GM21529 (cell line): ENCODE measurements around the gene LRBA.

Experiments used
- ATAC-seq: cut with Tn5 transposase; IDR thresholded peaks from one replicate; pipeline ENCODE4 v1.9.1; 2021; ENCODE audit not compliant: unreplicated experiment

LRBA gene

GRCh38 chr4:150315691-150316090, 699.4 kb downstream of the LRBA start:
- no peak for ATAC-seq

GRCh38 chr4:150315175-150315574, 699.9 kb downstream of the LRBA start:
- no peak for ATAC-seq

DNA sequence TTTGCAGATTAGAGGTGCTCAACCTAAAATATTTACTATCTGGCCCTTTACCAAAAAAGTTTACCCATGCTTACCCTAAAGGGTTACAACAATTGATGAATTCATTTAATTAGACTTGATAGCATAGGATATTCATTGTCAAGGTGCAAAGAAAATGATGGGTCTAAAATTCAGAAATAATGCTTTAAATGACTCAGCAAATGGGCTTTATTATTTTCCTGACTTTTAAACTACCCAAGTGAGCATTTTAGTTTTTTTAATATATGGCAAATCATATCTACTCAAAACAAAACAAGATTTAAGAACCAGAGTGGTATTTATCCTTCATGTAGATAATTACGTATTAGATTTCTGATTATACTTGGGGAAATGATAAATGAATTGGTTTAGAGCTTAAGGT, 701.1 kb downstream of the LRBA start:
- no peak for ATAC-seq

- no peak for ATAC-seq
Observed at GRCh38 chr4:150310159-150310895, 704.8 kb downstream of the LRBA start.

DNA sequence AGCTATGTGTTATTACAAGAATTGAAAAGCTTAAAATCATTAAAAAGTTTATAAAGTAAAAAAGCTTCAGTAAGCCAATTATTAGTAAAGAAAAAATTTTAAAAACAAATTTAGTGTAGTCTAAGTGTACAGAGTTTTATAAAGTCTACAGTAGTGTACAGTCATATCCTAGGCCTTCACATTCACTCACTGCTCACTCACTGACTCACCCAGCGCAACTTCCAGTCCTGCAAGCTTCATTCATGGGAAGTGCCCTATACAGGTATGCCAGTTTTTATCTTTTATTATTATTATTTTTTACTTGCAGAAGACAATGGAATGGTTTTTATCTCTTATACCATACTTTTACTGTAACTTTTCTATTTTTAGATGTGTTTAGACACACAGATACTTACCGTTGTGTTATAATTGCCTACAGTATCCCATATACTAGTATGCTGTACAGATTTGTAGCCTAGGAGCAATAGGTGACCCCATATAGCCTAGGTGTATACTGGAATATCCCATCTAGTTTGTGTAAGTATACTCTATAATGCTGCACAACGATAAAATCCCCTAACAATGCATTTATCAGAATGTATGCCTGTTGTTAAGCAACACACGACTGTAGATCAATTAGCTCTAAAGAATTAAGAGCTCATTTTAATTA, 706.1 kb downstream of the LRBA start:
- ATAC-seq = no peak

DNA sequence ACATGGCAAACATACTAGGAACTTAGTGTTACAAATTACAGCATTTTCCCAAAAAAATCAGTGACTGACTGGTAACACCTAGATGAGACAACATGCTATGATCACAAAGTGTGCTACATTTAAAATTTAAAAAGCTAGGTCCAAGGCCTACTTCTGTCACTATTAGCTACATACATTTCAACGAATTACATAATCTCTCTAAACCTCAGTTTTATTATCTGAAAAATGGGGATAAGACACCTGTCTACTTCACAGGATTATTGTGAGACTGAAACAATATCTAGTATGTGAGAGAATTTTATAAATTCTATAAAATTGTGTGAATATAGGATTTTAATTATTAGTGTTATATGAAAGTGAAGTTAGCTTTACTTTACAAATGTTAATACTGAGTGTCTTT, 708.4 kb downstream of the LRBA start:
- no peak for ATAC-seq

GRCh38 chr4:150305995-150306394, 709.1 kb downstream of the LRBA start:
- ATAC-seq = no peak

- ATAC-seq = no peak
Observed at GRCh38 chr4:150302553-150302952, 712.5 kb downstream of the LRBA start.

- ATAC-seq = no peak
Observed at GRCh38 chr4:150299816-150300215, 715.3 kb downstream of the LRBA start.

DNA sequence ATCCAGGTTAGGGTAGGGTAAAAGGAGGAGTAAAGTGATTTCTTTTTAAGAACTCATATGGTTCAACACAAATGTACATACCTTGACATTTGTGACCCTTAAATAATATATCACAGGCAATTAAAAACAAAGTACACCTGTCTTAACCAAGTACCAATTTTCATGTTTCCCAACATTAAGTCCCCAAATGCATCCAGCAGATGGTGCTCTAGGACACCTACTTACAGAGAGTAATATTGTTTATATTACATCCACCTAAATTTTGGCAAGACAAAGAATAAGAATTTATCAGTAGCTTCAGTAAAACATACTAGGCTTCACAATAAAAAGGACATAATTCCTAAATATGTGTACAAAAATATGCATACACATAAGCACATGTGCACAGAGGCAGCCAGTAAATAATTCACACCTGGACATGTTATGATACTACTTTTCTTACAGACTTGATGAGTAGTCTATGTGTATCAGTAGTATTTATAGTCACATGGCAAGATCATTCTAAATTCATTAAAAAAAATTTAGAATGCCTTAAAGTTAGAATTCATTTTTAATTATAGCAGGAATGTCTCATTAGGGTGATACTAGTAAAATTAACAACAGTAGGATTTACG, 717.1 kb downstream of the LRBA start:
- ATAC-seq = no peak

GRCh38 chr4:150289881-150290280, 725.2 kb downstream of the LRBA start:
- ATAC-seq = no peak

GRCh38 chr4:150289198-150289597, 725.9 kb downstream of the LRBA start:
- ATAC-seq = no peak

GRCh38 chr4:150286656-150287055, 728.4 kb downstream of the LRBA start:
- no peak for ATAC-seq

GRCh38 chr4:150283689-150284088, 731.4 kb downstream of the LRBA start:
- no peak for ATAC-seq

DNA sequence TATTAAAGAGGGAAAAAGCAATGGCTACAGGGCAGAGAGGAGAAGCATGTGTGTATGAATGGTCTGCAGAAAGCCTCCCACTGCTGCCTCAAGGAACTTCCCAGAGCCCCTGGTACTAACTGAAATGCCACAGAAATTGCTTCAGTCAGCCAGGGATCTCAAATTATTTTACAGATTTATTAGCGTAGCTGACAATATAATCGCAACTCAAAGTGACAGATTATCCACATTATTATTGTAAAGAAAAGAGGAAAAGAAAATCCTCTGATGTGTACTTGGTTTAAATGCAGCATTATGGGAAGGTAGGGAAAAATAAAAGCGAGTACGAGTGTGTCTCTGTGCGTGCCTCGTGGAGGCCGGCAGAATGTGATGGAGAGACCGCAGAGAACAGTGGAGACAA, 734.1 kb downstream of the LRBA start:
- ATAC-seq = no peak

DNA sequence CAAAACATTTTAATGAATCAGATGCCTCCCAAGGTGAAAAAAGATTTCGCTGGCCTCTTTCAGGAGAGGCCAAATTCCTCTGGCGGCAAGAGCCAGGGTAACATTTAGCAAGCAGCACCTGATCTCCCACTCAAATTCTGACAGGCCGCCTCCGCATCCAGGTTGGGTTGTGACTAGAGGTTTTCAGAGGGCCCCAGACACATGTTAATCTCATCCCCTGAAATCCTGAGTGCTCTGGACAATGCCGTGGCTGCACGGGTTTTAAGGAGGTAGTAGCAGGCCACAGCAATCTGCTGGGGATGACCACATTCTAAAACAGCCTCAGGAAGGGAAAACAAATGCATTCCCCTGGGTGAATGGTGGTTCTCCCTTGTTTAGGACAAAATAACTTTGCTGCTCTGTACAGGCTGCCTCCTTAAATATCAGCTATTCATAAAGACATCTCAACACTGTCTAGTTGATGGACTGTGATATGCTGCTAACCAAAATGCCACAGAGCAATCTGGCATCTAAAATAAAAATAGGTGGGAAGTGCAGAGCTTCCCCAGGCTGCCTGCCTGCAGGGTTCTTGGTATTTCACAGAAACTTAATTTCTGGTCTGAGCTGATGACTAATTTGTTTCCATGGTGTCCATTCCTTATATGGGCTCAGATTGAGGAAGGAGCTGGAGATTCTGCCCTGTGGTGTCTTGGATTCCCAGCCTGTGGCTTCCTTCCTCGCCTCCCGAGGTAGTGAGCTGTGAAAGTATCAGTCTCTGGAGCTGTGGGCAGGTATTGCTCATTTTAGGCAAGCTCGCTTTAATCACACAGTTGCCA, 734.8 kb downstream of the LRBA start:
- no peak for ATAC-seq

DNA sequence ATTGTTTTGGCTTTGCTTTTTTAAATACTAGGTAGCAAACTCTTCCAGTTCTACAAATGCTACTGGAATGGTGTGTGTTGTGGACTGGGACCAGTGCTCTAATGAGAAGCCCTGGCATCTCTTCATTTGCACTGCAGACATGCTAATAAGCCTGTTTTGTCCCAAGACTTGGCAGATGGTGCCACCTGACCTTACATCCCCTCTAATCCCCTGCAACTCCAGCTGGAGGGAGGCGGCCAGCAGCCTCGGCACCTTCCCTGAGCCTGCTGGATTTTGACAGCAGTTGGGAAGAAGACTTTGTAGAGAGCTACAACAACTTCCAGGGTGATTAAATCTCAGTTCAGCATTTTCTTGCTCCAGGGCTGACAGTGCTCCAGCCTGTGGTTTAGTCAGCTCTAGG, 736.9 kb downstream of the LRBA start:
- no peak for ATAC-seq

DNA sequence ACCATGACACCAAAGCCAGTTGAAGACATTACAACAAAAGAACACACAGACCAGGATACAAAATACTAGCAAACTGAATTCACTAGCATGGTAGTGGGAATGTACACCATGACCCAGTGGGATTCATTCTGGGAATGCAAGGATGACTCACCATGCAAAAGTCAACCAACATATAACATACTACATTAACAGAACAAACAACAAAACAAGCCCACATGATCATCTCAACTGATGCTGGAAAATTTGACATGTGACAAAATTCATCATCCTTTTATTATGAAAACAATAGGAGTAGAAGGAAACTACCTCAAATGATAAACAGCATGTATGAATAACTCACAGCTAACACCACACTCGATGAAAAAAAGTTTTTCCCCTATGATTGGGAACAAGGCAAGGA, 746.6 kb downstream of the LRBA start:
- no peak for ATAC-seq

GRCh38 chr4:150265806-150266205, 749.3 kb downstream of the LRBA start:
- ATAC-seq = no peak

GRCh38 chr4:150264595-150265161, 750.4 kb downstream of the LRBA start:
- ATAC-seq = no peak

GRCh38 chr4:150262611-150263010, 752.5 kb downstream of the LRBA start:
- no peak for ATAC-seq
